ENCODE measurements around the gene NEK1.
"Not testable (repeated sequence)": the region's sequence is repeated elsewhere in the genome, so short reads cannot be mapped to it uniquely, and the experiment has no call there.

NEK1 gene

DNA sequence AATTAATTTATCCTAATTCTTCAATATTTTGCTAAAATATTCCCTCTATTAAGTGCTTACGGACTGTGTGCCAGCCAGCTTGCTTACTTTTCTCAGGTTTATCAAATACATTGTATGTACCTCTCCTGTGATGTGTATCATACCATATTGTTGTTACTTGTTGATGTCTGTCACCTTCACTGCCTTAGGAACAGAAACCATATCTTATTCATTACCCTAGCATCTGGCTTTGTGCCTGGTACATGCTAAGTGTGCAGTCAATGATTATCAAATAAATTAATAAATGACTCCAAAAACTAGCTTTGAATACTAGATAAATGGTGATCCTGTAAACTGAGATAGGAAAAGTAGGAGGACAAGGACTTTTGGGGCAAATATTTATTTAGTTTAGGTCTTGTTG is 14.9 kb upstream of the NEK1 start:
- DNase-seq: no peak

DNA sequence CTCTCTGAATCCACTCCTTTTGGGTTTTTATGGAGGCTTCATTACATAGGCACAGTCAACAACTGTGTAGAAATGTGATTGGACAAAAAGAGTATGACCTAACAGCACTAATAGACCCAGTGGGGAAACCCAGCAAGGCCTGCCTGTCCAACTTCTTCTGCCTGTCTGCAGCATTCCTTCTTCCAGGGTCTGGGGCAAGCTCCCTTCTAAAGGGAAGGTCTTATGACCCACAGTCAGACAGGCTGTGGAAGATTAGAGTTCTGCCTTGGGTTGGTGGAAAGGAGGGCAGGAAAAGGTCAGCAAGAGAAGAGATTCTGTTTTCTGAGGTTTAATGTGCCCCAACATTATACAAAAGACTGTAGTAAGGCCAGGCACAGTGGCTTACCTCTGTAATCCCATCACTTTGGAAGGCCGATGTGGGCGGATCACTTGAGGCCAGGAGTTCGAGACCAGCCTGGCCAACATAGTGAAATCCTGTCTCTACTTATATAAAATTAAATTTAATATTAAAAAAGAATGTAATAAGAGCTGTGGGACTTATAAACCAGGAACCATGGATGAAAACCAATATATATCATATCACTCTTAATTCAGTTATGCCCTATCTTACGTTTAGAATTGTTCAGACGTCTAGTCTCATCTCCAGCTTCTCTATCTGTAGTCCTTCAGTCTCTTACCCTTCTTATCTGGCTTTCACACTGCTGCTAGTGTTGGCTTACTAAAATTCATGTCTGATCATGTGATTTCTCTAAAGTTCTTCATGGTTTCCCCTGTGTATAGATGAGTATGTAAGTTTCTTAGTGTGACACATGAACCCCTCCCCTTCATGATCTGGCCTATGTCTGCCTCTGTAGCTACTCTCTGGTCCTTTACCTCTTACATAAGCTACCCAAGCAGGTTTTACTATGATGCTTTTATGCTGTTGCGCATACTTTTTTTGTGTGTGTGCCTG is 14.2 kb upstream of the NEK1 start:
- no peak for DNase-seq

DNA sequence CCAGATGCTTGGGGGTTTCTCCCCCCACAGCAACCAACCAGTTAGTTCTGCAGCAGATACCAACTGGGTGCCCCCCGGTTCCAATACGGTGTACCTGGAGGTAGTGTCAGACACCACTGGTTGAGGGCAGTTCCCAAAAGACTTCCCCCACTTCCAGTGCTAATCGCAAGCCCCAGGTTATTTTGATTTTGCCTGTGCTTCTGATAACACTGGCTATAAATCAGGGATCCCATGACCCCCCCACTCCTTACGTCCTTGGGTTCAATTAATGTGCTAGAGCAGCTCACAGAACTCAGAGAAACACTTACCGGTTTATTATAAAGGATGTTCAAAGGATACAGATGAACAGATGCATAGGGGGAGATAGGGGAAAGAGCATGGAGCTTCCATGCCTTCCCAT is 13.5 kb upstream of the NEK1 start:
- no peak for DNase-seq

DNA sequence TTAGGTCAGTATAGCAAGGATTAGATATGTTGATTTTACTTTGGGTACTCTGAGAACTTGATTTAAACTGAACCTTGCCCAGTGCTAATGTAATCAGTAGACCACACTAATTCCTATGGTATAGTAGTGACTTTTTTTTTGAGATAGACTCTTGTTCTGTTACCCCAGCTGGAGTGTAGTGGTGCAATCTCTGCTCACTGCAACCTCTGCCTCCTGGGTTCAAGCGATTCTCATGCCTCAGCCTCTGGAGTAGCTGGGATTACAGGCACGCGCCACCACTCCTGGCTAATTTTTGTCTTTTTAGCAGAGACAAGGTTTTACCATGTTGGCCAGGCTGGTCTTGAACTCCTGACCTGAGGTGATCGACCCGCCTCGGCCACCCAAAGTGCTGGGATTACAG is 11.6 kb upstream of the NEK1 start:
- not testable (repeated sequence) for DNase-seq

DNA sequence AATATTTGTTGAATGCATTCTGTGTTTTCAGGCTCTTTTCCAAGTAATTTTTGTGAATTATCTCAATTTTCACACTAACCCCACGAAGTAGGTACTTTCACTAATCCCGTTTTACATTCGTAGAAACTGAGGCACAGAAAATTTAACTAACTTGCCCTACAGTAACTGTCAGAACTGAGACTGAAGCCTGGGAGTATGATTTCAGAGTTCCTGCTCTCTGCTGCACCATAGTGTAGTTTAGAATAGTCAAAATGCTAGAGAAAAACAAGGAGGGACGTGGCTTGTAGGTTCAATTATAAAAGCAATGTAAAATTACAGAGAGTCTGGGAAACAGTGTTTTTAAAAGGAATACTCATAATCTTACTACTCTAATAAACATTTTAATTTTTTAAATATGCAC is 10.2 kb upstream of the NEK1 start:
- no peak for DNase-seq

DNA sequence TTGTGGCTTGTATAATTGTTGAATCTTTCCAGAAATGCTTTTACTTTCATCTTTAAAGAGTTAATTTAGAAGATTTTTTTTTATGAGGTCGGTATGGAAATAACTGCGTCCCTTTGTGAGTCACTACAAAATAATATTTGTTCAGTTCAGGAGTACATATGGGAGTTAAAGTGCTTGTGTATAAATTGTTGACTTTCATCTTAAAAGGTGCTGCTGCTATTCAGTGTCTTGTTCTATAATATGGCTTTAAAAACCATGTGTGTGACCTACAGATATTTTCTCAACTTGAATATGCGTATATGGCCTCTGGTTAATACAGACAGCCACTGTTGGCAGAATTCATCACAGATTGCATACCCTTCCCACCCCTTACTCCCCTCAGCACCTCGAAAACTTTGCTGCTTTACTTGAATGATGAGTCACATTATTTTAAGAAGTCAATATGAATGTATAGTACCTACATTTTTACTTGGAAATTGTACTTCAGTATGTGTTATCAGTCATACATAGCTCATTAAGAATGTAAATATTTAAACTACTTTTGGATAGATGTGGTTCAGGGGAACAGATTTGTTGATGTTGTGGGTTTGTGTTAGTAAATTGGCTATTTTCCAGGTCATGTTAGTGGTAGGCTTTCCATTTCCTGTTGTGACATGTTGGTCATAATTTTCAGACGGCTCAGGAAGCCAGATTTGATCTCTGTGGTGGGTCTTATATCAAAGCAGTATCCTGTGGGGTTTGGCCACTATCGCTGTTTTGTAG is 9.5 kb upstream of the NEK1 start:
- peak; percentile 15 for DNase-seq

DNA sequence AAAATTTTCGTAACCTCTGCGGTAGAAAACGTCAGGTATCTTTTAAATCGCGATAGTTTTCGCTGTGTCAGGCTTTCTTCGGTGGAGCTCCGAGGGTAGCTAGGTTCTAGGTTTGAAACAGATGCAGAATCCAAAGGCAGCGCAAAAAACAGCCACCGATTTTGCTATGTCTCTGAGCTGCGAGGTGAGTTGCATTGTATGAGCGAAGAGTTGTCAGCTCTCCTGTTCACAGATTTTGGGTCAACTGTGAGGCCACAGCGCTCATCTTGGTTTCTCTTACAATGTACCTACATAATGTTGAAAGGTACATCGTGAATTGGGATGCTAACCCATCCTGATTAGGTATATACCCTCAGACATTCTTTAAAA is 8.5 kb upstream of the NEK1 start:
- no peak for DNase-seq

DNA sequence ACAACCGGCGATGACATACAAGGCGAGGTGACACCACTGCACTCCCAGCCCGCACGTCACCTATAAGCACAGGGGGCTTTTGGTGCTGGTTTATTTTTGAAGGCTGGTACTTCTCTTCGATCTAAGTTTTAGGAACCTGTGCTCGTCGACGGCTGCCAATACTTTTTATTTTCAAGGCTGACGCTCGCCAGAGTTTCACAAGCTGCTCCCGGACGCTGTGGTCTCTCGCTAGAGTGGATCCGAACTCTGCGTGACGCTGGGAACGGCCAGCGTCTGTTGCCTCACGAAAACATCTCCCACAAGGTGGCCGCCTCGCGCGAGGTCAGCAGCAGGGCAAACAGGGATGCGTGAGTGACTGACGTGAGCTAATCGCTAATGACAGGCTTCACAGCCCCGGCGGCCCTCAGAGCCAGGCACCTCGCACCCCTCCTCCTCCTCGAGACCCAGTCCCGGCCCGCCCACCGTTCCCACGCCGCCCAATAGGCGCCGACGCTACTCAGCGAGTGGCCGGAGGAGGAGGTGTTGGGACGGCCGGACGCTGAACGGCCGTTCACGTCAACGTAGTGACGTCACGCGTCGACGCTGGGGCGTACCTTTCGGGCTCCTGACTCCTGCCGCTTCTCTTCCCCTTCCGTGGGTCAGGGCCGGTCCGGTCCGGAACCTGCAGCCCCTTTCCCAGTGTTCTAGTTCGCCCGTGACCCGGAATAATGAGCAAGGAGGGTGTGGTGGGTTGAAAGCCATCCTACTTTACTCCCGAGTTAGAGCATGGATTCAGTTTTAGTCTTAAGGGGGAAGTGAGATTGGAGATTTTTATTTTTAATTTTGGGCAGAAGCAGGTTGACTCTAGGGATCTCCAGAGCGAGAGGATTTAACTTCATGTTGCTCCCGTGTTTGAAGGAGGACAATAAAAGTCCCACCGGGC is 7.8 kb upstream of the NEK1 start, which contains the start of gene CLCN3:
Gene CLCN3, plus strand, starts transcription at position 621 of the 922 bp plus-strand sequence. CDS start 15,351 bp downstream, outside the sequence.
- DNase-seq: peak; percentile 96

DNA sequence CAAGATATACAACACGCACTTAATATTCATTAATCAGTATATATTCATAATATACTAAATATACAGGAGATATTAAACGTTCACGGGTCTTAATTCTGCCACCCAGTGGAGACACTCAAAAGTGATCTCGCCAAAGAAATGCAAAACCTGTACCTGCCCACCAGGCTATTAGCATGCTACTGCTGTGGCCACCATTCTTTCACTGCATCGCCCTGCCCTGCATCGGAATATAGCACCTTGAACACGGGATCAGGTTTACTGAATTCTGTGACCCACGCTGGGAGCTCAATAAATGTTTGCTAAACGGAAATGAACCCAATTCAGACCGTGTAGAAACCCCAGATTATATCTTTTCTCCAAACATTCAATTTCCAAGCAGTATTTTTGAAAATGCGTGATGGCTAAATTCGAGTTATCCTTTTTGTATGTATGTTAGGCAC is 7.2 kb upstream of the NEK1 start:
- peak; percentile 8 for DNase-seq

DNA sequence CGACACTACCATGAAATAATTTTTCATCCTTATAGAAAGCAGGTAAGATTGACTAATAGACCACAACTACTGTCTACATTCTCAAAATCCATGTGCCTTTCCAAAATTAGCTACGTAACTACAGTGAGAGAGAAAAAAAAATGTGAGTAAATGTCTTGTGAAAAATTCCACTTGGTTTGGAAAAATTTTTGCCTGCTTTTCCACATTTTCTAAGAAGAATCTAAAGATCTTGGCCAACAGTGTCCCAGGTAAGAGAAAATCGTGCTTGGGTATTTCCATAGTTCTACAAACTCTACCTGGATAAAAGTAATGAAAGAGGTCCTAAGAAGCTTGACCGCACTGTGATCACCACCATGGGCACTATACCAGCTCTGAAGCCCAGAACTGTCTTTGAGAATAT is 6.6 kb upstream of the NEK1 start:
- no peak for DNase-seq

DNA sequence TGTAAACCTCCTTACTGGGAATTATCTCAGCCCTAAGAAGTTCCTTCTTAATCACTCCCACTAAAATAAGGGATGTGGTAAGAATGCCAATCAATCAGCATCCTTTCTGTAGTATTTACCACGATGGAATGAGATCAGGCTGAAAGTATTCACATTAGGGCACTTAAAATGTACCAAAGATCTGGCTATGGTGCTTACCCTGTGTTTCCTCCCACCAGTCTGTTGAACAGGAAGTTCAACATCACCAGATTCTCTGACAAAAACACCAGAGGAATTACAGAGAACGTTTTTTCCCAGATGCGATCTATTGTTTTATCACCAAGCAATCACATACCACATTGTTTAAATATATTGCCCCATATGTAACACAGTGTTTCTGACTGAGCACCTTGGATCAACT is 5.9 kb upstream of the NEK1 start:
- DNase-seq: no peak

DNA sequence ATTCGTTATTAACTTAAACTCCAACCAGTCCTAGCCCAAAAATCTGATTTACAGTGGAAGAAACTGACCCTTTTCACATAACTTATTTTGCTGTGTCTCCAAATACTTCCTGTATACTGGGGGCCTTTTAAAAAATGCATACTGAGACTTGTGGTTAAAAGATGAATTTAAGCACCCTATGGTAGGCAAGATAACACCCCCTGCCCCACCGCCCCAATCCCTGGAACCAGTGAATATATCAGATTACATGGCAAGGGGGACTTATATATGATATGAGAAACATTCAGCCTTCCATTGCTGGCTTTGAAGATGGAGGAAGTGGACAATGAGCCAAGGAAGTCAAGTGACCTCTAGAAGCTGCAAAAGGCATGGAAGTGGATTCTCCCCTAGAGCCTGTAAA is 4.9 kb upstream of the NEK1 start:
- no peak for DNase-seq

DNA sequence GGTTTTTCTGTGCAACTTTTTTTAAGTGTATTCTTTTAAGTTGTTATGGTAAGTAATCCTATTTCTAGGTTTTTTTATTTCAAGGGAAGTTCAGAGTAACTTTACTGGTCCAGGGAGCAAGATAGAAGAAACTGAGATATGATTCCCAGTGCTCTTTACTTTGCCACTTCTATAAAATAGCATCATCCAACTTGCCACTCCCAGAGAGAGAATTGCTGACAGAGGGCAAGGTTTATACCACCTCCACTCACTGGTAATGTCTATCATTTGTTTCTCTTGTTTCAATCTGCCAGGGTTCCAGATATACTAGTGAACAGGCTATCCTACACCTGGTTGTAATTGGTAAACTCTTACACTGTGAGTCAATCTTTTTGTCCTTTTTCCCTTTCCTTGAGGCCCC is 4.5 kb upstream of the NEK1 start:
- DNase-seq: no peak

DNA sequence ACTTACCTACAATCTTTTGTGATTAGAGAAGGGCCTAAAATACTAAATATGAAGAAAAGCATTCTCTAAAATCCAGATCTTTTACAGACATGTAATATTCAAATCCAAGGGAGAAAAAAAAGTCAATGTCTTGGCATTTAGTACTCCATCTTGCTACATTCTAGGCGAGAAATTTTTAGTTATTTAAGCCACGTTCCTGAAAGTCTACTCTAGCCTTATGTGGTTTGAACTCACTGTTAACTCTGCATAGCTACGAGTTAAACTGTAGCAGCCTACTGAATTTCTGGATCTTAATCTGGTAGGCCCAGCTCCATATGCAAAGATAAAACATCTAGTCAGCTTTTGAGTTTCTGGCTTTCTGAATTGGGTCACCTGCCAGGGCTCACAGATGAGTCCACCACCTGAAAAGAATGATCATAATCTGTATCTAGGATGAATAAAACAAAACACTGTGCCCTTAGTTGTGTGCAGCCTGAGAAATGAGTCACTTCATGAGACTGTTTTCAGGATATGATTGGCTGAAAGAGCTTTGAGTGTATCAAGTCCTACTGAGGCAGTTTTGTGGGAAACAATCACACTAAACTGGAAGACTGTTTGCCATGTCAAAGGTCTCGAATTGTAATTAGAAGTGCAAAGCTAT is 3.2 kb upstream of the NEK1 start:
- DNase-seq: no peak

DNA sequence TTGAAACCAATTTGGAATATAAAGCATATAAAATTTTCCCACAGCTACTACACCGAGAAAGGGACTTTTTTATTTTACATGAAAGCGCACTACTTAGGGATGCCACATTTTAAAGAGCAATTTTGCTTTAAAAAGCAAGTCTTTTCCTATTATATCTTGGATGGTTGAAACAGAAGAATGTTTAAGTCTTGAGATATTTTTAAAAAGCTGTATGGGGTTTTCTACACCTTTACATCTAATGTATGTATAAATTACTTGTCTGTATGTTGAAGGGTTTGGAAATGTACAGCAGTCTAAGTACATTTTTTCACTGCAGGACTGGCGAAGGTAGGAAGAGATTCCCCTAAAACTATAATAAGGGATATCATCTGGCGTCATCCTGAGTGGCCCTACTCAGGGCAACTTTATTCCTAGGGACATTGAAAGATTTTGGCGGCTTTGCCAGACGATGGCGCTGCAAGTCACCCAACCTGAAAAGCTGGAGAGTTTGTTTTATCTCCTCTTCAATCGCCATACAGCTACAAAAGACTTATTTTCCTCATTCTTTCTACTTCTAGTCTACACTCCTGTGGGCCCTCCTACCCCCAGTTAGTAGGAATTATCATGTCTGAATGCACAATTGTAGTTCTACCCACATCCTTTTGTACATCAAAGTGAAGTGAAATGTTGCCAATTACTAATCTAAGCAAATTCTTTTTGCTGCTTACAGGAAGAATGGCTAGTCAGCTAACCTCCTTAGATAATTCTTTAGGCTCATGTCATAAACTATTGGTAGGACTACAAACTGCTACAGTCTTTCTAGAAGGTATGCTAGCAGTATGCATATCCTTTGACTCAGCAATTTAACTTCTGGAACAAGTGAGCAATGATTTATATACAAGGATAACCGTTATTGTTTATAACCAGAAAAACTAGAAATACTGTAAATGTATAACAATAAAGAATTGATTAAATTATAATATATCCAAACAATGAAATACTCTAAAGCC is 782 bp upstream of the NEK1 start:
- peak; percentile 39 for DNase-seq

DNA sequence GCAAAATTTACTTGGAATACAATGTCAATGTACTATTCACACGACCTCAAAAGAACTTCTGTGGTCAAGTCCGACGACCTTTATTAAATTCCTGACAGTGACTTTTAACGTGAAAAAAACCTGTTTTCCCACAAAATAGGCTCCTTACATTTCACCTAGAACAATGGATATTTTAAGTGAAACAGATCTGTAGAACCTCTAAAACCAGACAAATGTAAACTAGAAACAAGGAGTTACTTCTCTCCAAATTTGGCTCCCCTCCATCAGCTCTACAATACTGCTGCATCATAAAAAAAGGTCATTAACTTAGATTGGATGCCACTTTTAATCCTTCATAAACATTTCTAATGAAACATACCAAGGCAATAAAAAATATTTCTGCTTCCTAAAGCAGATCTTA is 1.2 kb downstream of the NEK1 start:
- DNase-seq: no peak

DNA sequence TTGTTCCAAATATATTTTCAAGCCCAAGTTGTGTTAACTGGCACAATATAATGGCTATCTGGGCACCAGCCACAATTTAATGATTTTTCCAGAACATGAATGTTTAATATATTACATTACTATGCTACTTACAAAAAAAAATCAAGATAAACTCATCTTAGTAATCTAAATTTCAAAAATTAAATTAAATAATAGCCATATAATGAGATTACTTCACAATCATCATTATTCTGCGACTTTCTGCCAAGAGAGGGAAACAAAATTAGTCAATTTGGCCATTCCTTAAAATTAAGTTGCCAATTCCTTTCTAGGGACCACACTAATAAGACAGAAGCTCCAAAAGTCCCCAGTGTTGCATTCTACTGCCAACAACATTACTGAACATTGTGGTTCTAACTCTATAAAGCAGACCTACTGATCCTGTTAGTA is 7.5 kb downstream of the NEK1 start:
- no peak for DNase-seq

DNA sequence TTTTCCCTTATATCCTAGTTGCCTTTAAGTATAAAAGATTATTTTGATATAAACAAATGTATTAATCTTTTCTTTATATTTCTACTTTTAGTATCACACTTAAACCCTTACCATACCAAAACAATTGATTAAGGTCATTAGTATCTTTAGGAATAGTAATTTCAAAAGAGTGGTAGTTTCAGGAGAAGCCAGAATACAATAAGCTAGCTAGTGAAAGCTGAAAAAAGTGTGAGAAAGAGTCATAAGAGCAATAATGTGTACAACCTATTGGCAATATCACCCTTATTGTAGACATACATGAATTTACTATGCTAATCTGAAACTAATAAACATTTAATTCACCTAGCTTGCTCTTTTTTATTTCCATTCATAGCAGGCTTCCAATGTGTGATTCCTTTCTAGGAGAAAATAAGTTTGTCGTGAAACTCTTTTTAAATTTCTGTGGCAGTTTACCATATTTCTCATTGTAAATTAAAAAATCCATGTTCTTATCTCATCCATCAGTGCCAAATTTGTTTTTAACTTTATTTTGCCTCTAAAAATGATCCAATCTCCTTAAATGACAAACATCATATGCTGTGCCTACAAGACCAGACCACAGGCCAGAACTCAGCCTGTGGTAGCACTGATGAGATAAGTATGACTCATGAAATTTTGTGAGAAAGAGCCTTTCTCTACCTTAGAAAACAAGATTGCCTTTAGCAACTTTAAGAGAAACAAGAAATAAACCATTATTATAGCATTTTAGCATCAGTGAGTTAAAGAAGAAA is 8.1 kb downstream of the NEK1 start:
- DNase-seq: no peak

DNA sequence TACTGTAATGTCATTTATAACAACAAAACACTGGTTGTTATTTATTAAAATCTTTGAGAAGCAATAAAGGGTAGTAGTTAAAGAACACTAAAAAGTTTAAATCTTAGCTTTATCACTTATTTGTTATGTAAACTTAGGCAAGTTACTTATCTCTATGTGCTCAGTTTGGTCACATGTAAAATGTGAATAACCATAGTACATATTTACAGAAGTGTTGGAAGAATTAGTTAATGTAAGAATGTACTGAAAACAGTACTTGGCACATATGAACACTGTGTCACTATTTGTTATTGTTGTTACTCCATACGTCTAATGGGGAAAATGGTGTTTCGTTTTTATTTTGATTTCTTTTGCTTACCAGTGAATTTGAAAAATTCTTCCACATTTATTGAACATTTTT is 9.1 kb downstream of the NEK1 start:
- no peak for DNase-seq
